ENCODE measurements around the gene CFL1. TPM values are rescaled to one million over a fixed set of nuclear protein-coding genes. Genes with fewer than 3 reads are reported as not detected.

CFL1 gene
- total and polyA plus RNA-seq, 10 of the 15 experiments (the other 5 are each of a cell fraction or from before 2014, with no cell fraction given): 164 to 2,994 (median 1,500) TPM

DNA sequence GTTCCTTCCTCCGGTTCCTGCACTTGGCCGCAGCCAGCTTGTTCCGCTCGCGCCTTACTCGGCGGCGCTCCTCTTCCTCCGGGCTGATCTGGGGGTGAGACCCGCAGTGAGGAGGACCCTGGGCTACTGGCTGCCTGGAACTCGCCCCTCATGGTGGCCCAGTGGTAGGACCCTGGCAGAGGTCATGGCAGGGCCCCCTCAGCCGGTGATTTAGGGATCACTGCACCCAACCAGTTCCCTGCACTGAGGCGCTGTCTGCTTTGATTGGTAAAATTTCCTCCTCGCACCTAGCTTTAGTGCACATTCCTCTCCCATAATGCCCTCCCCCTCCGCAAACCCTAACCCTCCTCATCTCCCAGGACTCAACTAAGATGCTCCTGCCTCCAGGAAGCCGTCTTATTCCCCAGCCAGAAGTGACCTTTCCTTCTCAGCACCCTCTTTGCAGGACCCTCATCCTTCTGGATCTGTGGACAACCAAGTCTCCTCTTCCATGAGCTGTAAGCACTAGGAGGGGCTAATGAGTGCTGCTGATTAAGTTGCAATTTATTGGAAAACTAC, 36.1 kb upstream of the CFL1 start (continued):
- TF ChIP-seq SIX5 (IDR thresholded peaks at IDR 0.05; ENCODE audit: low read depth, low read length, severe bottlenecking): no peak
- TF ChIP-seq EGR1 (IDR thresholded peaks at IDR 0.05; ENCODE audit: borderline replicate concordance in 1 of 2, low read depth in 2 of 2, low read length in 2 of 2): no peak
- peak; percentile 71 for TF ChIP-seq POLR2AphosphoS5 (IDR thresholded peaks at IDR 0.05; ENCODE audit: low read length)
- TF ChIP-seq HDGF (IDR thresholded peaks at IDR 0.05): 0 out of 2 replicates have a peak, but pooled peaks have one; percentile 16
- no peak for TF ChIP-seq ZSCAN29 (IDR thresholded peaks at IDR 0.05)
- TF ChIP-seq BRCA1 (IDR thresholded peaks at IDR 0.05; ENCODE audit: low read depth, low read length): no peak
- no peak for TF ChIP-seq EP300 (IDR thresholded peaks at IDR 0.05; ENCODE audit: borderline replicate concordance in 1 of 2, control insufficient read depth in 1 of 2, low read depth in 2 of 2, low read length in 2 of 2)
- no peak for TF ChIP-seq STAT1 (conservative IDR thresholded peaks at IDR 0.05)
- 0 out of 2 replicates have a peak, but pooled peaks have one; percentile 37 for TF ChIP-seq GATAD2B (conservative IDR thresholded peaks at IDR 0.05; ENCODE audit: low read depth)
- TF ChIP-seq ZNF24 (IDR thresholded peaks at IDR 0.05): no peak
- TF ChIP-seq NR2C1 (IDR thresholded peaks at IDR 0.05): no peak
- no peak for TF ChIP-seq SP1 (IDR thresholded peaks at IDR 0.05; ENCODE audit: low read depth, low read length)
- no peak for TF ChIP-seq ETV6 (conservative IDR thresholded peaks at IDR 0.05 in 1 of 2, IDR thresholded peaks at IDR 0.05 in 1 of 2; ENCODE audit: borderline replicate concordance in 1 of 2, low read depth in 1 of 2)
- TF ChIP-seq, protein P1, sequence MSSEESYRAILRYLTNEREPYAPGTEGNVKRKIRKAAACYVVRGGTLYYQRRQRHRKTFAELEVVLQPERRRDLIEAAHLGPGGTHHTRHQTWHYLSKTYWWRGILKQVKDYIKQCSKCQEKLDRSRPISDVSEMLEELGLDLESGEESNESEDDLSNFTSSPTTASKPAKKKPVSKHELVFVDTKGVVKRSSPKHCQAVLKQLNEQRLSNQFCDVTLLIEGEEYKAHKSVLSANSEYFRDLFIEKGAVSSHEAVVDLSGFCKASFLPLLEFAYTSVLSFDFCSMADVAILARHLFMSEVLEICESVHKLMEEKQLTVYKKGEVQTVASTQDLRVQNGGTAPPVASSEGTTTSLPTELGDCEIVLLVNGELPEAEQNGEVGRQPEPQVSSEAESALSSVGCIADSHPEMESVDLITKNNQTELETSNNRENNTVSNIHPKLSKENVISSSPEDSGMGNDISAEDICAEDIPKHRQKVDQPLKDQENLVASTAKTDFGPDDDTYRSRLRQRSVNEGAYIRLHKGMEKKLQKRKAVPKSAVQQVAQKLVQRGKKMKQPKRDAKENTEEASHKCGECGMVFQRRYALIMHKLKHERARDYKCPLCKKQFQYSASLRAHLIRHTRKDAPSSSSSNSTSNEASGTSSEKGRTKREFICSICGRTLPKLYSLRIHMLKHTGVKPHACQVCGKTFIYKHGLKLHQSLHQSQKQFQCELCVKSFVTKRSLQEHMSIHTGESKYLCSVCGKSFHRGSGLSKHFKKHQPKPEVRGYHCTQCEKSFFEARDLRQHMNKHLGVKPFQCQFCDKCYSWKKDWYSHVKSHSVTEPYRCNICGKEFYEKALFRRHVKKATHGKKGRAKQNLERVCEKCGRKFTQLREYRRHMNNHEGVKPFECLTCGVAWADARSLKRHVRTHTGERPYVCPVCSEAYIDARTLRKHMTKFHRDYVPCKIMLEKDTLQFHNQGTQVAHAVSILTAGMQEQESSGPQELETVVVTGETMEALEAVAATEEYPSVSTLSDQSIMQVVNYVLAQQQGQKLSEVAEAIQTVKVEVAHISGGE (CRISPR knock-in tag; IDR thresholded peaks at IDR 0.05): peak; percentile 53
- TF ChIP-seq, protein P2, sequence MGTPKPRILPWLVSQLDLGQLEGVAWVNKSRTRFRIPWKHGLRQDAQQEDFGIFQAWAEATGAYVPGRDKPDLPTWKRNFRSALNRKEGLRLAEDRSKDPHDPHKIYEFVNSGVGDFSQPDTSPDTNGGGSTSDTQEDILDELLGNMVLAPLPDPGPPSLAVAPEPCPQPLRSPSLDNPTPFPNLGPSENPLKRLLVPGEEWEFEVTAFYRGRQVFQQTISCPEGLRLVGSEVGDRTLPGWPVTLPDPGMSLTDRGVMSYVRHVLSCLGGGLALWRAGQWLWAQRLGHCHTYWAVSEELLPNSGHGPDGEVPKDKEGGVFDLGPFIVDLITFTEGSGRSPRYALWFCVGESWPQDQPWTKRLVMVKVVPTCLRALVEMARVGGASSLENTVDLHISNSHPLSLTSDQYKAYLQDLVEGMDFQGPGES (IDR thresholded peaks at IDR 0.05): no peak
- no peak for TF ChIP-seq NFXL1 (IDR thresholded peaks at IDR 0.05; ENCODE audit: borderline replicate concordance)
- peak in 1 of 2 experiments; percentile 18; a peak in 1 of 4 replicates for TF ChIP-seq SRF (IDR thresholded peaks at IDR 0.05; ENCODE audit: low read depth in 2 of 2, low read length in 2 of 2)
- TF ChIP-seq, protein P3, sequence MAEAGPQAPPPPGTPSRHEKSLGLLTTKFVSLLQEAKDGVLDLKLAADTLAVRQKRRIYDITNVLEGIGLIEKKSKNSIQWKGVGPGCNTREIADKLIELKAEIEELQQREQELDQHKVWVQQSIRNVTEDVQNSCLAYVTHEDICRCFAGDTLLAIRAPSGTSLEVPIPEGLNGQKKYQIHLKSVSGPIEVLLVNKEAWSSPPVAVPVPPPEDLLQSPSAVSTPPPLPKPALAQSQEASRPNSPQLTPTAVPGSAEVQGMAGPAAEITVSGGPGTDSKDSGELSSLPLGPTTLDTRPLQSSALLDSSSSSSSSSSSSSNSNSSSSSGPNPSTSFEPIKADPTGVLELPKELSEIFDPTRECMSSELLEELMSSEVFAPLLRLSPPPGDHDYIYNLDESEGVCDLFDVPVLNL (IDR thresholded peaks at IDR 0.05; ENCODE audit: low read depth, low read length): no peak
- TF ChIP-seq MTA3 (IDR thresholded peaks at IDR 0.05; ENCODE audit: borderline replicate concordance, low read length): no peak
- TF ChIP-seq, protein P4, sequence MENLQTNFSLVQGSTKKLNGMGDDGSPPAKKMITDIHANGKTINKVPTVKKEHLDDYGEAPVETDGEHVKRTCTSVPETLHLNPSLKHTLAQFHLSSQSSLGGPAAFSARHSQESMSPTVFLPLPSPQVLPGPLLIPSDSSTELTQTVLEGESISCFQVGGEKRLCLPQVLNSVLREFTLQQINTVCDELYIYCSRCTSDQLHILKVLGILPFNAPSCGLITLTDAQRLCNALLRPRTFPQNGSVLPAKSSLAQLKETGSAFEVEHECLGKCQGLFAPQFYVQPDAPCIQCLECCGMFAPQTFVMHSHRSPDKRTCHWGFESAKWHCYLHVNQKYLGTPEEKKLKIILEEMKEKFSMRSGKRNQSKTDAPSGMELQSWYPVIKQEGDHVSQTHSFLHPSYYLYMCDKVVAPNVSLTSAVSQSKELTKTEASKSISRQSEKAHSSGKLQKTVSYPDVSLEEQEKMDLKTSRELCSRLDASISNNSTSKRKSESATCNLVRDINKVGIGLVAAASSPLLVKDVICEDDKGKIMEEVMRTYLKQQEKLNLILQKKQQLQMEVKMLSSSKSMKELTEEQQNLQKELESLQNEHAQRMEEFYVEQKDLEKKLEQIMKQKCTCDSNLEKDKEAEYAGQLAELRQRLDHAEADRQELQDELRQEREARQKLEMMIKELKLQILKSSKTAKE (IDR thresholded peaks at IDR 0.05; ENCODE audit: low read depth, poor library complexity, severe bottlenecking): no peak
- no peak for TF ChIP-seq ZBED1 (IDR thresholded peaks at IDR 0.05; ENCODE audit: borderline replicate concordance)
- no peak for TF ChIP-seq IRF4 (IDR thresholded peaks at IDR 0.05; ENCODE audit: low read depth, low read length)
- no peak for TF ChIP-seq YY1 (IDR thresholded peaks at IDR 0.05; ENCODE audit: low read depth, low read length)
- TF ChIP-seq NFYB (IDR thresholded peaks at IDR 0.05; ENCODE audit: insufficient read depth, low read depth, low read length): 0 out of 2 replicates have a peak, but pooled peaks have one; percentile 31

Data from GM12878 (cell line).